ENCODE measurements around the gene IGFBP2. TPM values are rescaled to one million over a fixed set of nuclear protein-coding genes. Genes with fewer than 3 reads are reported as not detected.
A peak's percentile ranks its signal among the peaks of the same experiment; 100 is the strongest.

Gene IGFBP2
- total and polyA plus RNA-seq, 4 donors = 88.8 to 1,119 (median 352) TPM

DNA sequence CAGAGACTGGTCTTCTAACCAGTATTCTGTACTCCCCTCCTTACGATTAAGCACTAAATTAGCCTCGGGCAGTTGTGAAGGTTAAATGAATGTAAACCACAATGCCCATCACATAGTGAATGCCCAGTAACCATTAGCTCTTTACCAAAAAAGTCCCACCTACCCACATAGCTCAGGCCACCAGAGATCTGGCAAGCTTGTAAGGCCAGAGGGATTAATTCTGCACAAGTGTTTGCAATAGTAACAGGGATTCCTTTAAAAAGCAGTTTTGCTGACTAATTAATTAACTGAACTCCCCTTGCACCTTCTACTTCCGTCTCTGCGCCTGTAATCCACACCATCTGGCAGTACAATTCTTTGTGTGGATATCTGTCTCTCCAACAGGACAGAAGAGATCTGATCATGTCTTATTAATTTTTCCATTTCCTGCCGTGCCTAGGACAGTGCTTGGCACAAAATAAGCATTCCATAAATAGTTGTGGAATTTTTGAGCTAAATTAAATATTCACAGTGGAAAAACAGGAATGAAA, 36.2 kb upstream of the IGFBP2 start:
- DNase-seq (ENCODE audit: low spot score) = no peak
- Histone ChIP-seq H3K4me1 (ENCODE audit: control insufficient read depth in 4 of 4, insufficient read depth in 4 of 4, low read length in 3 of 4) (peaks cover 0 to 15% (median 8%) of the 10 kb centered on the region in 4 donors), H3K9me3 (ENCODE audit: control insufficient read depth in 4 of 4, low read length in 3 of 4) (no peaks in the 10 kb centered on the region), H3K4me3 (ENCODE audit: low read depth in 1 of 3, low read length in 3 of 3) (no peak overlapping the region), H3K36me3 (ENCODE audit: control insufficient read depth in 4 of 4, insufficient read depth in 3 of 4, low read depth in 1 of 4, low read length in 3 of 4) (no peaks in the 10 kb centered on the region), H3K27me3 (ENCODE audit: control insufficient read depth in 4 of 4, insufficient read depth in 4 of 4, low read length in 3 of 4) (no peaks in the 10 kb centered on the region), H3K9ac (ENCODE audit: low read depth in 1 of 2, low read length in 2 of 2) (peak overlapping the region in 1 of 2 donors; percentile 42), H3K27ac (ENCODE audit: low read depth in 1 of 2, low read length in 2 of 2) (peak overlapping the region in 1 of 2 donors; percentile 33)
- TF ChIP-seq TAF1 (conservative IDR thresholded peaks at IDR 0.05) (no peak), JUND (IDR thresholded peaks at IDR 0.05) (no peak), GABPA (IDR thresholded peaks at IDR 0.05 in 1 of 2, conservative IDR thresholded peaks at IDR 0.05 in 1 of 2) (no peak), ATF3 (IDR thresholded peaks at IDR 0.05) (no peak), RAD21 (IDR thresholded peaks at IDR 0.05) (no peak), EGR1 (IDR thresholded peaks at IDR 0.05; ENCODE audit: low read depth in 2 of 2) (no peak), FOXA1 (IDR thresholded peaks at IDR 0.05) (no peak), NR2F2 (IDR thresholded peaks at IDR 0.05) (no peak), RXRA (IDR thresholded peaks at IDR 0.05) (no peak), HNF4A (conservative IDR thresholded peaks at IDR 0.05) (no peak), CTCF (IDR thresholded peaks at IDR 0.05; ENCODE audit: low read depth, low read length, missing input control) (no peak), SP1 (IDR thresholded peaks at IDR 0.05) (no peak), REST (IDR thresholded peaks at IDR 0.05) (no peak), YY1 (IDR thresholded peaks at IDR 0.05) (no peak), FOXA2 (IDR thresholded peaks at IDR 0.05) (no peak), HNF4G (IDR thresholded peaks at IDR 0.05) (no peak)
- TF ChIP-seq, protein P1, sequence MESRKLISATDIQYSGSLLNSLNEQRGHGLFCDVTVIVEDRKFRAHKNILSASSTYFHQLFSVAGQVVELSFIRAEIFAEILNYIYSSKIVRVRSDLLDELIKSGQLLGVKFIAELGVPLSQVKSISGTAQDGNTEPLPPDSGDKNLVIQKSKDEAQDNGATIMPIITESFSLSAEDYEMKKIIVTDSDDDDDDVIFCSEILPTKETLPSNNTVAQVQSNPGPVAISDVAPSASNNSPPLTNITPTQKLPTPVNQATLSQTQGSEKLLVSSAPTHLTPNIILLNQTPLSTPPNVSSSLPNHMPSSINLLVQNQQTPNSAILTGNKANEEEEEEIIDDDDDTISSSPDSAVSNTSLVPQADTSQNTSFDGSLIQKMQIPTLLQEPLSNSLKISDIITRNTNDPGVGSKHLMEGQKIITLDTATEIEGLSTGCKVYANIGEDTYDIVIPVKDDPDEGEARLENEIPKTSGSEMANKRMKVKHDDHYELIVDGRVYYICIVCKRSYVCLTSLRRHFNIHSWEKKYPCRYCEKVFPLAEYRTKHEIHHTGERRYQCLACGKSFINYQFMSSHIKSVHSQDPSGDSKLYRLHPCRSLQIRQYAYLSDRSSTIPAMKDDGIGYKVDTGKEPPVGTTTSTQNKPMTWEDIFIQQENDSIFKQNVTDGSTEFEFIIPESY (IDR thresholded peaks at IDR 0.05) = no peak
- TF ChIP-seq, protein P2, sequence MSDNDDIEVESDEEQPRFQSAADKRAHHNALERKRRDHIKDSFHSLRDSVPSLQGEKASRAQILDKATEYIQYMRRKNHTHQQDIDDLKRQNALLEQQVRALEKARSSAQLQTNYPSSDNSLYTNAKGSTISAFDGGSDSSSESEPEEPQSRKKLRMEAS (IDR thresholded peaks at IDR 0.05) = no peak
- 71% methylated on average over 5 of the region's 5 CpGs for WGBS
